HG03196 (cell line): Measurements from ENCODE around the gene SLX9.
"Not testable (repeated sequence)": the region's sequence is repeated elsewhere in the genome, so short reads cannot be mapped to it uniquely, and the experiment has no call there.

Experiments used
- ATAC-seq: cut with Tn5 transposase; IDR thresholded peaks from one replicate; pipeline ENCODE4 v1.9.1; 2021; ENCODE audit not compliant: unreplicated experiment

Gene SLX9

GRCh38 chr21:44914176-44914874 lies 25.5 kb upstream of the SLX9 start:
- no peak for ATAC-seq

- no peak for ATAC-seq
These were observed 22.9 kb upstream of the SLX9 start for GRCh38 chr21:44916965-44917364.

- no peak for ATAC-seq
These were observed 22.3 kb upstream of the SLX9 start for GRCh38 chr21:44917446-44918106.

- no peak for ATAC-seq
These were observed 21.7 kb upstream of the SLX9 start for GRCh38 chr21:44918107-44918470.

- ATAC-seq: no peak
These were observed 21.2 kb upstream of the SLX9 start for GRCh38 chr21:44918581-44919033.

- no peak for ATAC-seq
These were observed 20.5 kb upstream of the SLX9 start for GRCh38 chr21:44919111-44919912.

GRCh38 chr21:44919913-44920693 lies 19.7 kb upstream of the SLX9 start:
- ATAC-seq: no peak

- ATAC-seq: no peak
These were observed 18.9 kb upstream of the SLX9 start, which contains the start of gene ITGB2 for GRCh38 chr21:44920694-44921604. Gene ITGB2 (minus strand): TSS chr21:44920899. CDS start chr21:44910782, 10,117 bp downstream.

- no peak for ATAC-seq
These were observed 17.9 kb upstream of the SLX9 start for GRCh38 chr21:44921928-44922327.

- no peak for ATAC-seq
These were observed 16.2 kb upstream of the SLX9 start for GRCh38 chr21:44923480-44924084.

GRCh38 chr21:44924606-44925377 lies 15.0 kb upstream of the SLX9 start:
- no peak for ATAC-seq

- no peak for ATAC-seq
These were observed 14.5 kb upstream of the SLX9 start for GRCh38 chr21:44925378-44925755.

GRCh38 chr21:44926331-44927101 lies 13.3 kb upstream of the SLX9 start:
- no peak for ATAC-seq

- no peak for ATAC-seq
These were observed 12.6 kb upstream of the SLX9 start for GRCh38 chr21:44927259-44927586.

GRCh38 chr21:44927587-44928461 lies 12.0 kb upstream of the SLX9 start:
- ATAC-seq: peak; percentile 33

GRCh38 chr21:44928500-44929241 lies 11.2 kb upstream of the SLX9 start:
- ATAC-seq: not testable (repeated sequence)
